ENCODE results near the gene ARHGAP4. TPM values are rescaled to one million over a fixed set of nuclear protein-coding genes. Genes with fewer than 3 reads are reported as not detected.
A peak's percentile ranks its signal among the peaks of the same experiment; 100 is the strongest.

Gene ARHGAP4
- total RNA-seq, 1 donor from 2014 or later, result 9.7 TPM

DNA sequence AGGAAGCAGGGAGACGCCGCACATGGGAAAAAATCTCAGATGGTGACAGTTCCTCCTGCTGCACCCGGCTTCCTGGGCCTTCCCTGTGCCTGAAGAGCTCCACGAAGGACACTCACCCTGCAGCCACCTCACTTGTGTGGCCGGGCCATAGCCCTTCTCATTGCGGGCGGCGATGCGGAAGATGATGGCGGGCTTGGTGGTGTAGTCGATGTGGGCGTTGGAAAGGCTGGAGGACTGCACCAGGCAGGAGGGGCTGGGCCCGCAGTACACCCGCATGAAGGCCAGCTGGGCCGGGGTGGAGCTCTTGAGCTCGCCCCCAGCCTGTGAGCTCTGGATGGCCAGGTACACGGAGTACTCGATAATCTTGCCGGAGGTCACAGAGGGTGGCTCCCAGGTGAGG is 24.1 kb upstream of the ARHGAP4 start:
- DNase-seq (ENCODE audit: missing footprints), result peak; percentile 9
- intact Hi-C loops (cut with DNase I), result no loop called here
- no peak for ATAC-seq

DNA sequence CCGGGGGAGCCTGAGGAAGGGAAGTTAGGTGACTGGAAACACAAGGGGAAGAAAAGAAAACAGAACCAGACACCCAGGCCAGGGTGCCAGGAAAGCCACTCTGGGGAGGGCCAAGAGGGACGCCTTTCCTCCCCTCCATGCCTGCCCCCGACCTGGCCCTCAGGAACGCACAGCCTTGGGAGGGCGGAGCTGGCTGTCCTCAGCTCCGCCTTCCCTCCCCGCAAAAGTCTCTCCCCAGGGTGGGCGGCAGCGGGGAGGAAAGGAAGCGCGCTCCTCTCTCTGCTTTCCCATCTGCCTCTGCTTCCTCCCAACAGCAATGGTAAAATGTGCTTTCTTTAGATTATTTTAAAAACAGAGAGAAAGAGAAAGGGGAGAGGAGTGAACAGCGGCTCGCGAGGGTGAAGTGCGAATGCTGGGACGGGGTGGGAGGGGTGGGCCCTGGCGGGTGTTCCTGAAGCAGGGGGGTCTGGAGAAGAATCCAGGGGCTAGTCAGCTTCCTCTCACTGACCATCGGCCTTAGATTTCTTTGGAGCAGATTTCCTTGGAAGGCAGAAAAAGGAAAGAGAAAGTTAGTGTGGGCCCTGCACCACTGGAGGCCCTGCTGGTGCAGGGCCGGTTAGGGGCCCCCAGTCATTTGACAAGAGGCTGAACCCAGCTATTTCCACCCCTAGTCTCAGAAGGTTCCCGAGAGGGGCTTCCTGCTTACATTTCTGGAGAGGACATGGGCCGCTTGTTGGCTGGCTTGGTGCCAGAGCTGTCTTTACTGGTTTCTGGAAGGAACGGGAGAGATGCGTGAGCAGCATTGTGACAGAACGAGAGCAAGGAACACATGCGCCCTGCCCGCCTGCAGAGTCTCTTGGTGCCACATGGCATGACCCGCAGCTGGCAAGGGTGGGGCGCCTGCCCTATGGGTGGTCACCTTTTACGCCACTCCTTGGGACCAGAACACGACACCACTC is 23.1 kb upstream of the ARHGAP4 start:
- ATAC-seq (no peak), DNase-seq (ENCODE audit: missing footprints) (no peak)
- intact Hi-C loops (cut with DNase I), result no loop called here

DNA sequence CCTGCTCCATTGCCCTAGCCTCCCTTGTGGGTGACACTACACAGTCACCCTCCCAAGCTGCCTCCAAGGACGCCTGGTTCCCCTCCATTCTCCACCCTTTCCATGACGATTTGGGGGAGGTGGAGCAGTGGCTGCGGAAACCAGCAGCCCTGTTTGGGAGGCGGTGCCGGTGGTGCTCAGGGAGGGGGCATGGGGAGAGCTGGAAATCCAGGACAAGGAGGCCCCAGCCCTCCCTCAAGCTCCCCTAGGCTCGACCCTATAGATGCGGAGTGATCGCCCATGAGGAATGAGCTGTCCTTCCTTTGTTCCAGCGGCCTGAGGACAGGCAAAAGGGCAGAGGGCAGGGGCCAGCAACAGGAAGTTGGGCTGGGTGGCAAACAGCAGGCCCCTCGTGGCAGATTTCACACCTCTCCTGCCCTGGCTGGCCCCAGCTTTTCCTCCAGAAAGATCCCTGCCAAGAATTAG is 22.0 kb upstream of the ARHGAP4 start:
- no peak for DNase-seq (ENCODE audit: missing footprints)
- intact Hi-C loops (cut with DNase I), result no loop called here
- no peak for ATAC-seq

- intact Hi-C loops (cut with DNase I), result no loop called here
- DNase-seq (ENCODE audit: missing footprints) (peak; percentile 84), ATAC-seq (peak; percentile 77)
These were observed 21.1 kb upstream of the ARHGAP4 start for GRCh38 chrX:153947009-153947769.

GRCh38 chrX:153945956-153946943 is 20.2 kb upstream of the ARHGAP4 start:
- intact Hi-C loops (cut with DNase I), result no loop called here
- DNase-seq (ENCODE audit: missing footprints) (peak; percentile 45), ATAC-seq (no peak)

DNA sequence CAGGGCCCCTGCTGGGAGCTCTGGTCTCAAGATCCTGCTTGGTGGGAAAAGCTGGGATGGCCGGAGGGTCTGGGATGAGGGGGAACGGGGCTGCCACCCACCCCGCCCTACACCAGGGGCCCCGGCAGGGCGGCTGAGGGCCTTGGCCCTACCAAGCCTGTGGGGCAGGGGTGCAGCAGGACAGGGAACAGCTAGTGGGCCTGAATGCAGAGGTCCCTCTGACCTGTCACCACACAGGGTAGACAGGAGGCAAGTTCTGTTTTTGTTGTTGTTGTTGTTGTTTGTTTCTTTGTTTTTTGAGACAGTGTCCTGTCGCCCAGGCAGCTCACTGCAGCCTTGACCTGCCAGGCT is 18.7 kb upstream of the ARHGAP4 start:
- intact Hi-C loops (cut with DNase I), result no loop called here

DNA sequence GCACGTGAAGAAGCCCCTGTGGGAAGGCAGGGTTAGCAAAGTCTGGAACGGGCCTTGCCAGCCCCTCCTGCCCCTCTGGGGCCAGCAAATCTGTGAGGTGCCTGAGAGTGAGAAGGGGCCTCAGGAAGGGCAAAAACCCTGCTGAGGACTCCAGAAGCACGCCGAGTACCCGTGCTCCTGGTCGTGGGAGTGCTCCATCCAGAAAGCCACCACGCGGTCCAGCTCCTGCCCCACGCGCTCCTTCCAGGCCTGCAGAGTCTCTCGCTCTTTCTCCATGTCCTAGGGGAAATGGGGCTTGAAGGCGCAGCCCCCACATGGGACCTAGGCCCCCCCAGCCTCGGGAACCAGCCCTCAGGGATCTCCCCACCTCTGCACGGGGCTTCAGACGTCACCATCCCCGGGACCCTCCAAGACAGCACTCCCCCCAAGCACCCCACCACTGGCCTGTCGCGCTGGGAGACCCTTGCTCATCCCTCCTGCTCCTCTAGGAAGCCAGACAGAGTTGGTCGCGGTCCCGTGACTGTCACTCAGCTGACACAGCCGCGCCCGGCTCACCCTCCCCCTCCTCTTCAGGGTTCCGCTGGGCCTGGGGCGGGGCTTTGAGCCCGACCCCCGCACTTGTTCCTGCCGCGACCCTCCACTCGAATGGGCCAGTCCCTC is 18.2 kb upstream of the ARHGAP4 start, which contains the start of gene RENBP:
TSS of gene RENBP (minus strand) at position 504 of the 660 bp plus-strand sequence. CDS start at position 471, 33 bp downstream.
- ATAC-seq, result peak; percentile 64
- DNase-seq (ENCODE audit: missing footprints), result peak; percentile 84
- intact Hi-C loops (cut with DNase I), result no loop called here

More for the DNA sequence above, 18.7 kb upstream of the ARHGAP4 start:
- no peak for DNase-seq (ENCODE audit: missing footprints)
- ATAC-seq, result peak; percentile 15

- intact Hi-C loops (cut with DNase I), result no loop called here
- no peak for DNase-seq (ENCODE audit: missing footprints)
- no peak for ATAC-seq
These were observed 15.5 kb upstream of the ARHGAP4 start for GRCh38 chrX:153941336-153942252.

DNA sequence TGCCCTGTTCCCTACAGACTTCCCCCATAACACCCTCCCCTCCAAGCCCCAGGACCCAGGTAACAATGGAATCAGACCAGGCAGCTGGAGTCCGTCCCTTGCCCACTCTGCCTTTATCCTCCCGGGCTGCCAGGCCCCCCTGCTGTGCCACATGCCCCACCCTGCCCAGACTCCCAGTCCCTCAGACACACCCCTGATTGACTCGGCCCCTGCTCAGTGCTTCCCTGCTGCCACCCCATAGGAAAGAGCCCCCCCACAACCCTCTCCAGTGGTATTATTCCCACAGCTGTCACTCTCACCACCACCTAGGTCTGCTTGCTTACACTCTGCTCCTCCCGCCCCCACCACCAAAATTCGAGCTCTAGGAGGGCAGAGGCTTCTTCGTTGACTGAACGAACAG is 13.5 kb upstream of the ARHGAP4 start:
- ATAC-seq (no peak), DNase-seq (ENCODE audit: missing footprints) (no peak)
- intact Hi-C loops (cut with DNase I), result no loop called here

GRCh38 chrX:153938226-153938786 is 12.2 kb upstream of the ARHGAP4 start:
- intact Hi-C loops (cut with DNase I), result no loop called here

DNA sequence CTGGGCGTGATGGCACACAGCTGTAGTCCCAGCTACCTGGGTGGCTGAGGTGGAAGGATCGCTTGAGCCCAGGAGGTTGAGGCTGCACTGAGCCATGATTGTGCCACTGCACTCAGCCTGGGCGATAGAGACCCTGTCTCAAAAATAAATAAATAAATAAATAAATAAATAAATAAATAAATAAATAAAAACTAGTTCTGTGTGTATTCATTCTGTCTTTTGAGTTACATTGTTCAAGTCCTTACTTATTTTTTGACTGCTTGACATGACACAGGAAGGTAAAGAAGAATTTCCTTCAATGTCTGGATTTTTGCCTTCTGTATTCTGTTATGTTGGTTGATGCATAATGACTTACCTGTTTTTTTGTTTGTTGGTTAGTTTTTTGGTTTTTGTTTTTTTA is 11.0 kb upstream of the ARHGAP4 start:
- intact Hi-C loops (cut with DNase I), result no loop called here
- no peak for DNase-seq (ENCODE audit: missing footprints)
- no peak for ATAC-seq

More at GRCh38 chrX:153938226-153938786, 12.2 kb upstream of the ARHGAP4 start:
- ATAC-seq, result no peak
- no peak for DNase-seq (ENCODE audit: missing footprints)

- ATAC-seq (no peak), DNase-seq (ENCODE audit: missing footprints) (no peak)
- intact Hi-C loops (cut with DNase I), result no loop called here
These were observed 9.3 kb upstream of the ARHGAP4 start for GRCh38 chrX:153935326-153935851.

DNA sequence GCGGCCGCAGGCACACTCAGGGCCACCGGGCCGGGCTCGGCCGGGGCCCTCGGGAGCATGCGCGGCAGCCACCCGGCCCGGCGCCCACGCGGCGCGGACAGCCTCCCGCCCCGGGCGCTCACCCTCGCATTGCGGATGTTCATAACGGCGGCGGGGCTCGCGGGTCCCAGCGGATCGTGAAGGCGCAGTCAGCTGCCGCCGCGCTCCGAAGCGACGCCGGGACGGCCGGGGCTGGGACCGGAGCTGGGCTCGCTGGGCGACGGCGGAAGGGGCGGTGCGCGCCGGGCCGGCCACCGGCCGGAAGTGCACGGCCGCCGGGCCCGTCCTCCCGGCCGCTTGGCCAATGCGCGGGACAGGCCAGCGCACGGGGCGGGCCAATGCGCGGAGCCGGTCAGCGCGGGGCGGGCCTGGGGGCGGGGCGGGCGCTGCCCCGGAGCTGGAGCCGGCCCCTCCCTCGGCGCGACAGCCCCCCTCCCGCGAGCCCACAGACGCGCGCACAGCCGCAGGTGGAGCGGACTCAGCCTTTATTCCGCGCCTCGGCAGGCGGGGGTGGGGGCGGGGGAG is 8.8 kb upstream of the ARHGAP4 start, which contains the start of gene NAA10:
TSS of gene NAA10 (minus strand) at position 276 of the 564 bp plus-strand sequence. CDS start at position 143, 133 bp downstream.
- peak; percentile 81 for DNase-seq (ENCODE audit: missing footprints)
- intact Hi-C loops (cut with DNase I), result no loop called here
- ATAC-seq, result peak; percentile 99

DNA sequence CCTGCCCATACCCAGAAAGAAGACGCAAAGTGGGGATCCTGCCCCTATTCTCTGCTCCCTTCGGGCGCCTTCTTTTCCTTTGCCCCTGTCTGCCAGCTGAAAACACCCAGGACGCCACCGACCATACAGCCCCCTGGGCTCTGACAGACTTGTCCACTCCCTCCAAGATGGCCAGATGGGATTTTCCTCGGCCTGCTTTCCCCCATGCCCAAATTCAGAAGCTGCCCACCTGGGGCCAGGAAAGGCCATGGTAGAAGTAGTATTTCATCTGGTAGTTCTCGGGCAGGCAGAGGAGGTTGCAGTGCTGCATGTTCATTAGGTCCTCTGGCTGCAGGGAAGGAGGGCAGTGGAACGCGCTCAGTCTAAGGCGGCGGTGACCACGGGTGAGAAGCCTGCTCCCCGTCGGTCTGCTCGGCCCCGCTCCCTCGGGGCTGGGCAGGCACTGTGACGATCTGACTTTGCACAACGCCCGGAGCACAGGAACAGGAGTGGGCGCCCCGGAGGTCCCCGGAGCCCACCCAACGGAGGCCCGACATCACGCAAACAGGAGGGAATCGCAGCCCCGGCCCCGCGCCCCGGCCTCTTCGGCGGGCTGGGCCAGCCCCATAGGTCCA is 8.2 kb upstream of the ARHGAP4 start:
- DNase-seq (ENCODE audit: missing footprints) (no peak), ATAC-seq (no peak)
- intact Hi-C loops (cut with DNase I), result no loop called here

- intact Hi-C loops (cut with DNase I), result no loop called here
- ATAC-seq, result no peak
- no peak for DNase-seq (ENCODE audit: missing footprints)
These were observed 7.7 kb upstream of the ARHGAP4 start for GRCh38 chrX:153933748-153934147.
